Lower leg skin (tissue), 3 donors: Measurements from ENCODE around the gene PAGE1.

Experiments
- CTCF ChIP-seq, 3 donors: fragments of 450-650 bp; IDR thresholded peaks; one replicate each; pipeline ENCODE4 v1.5.1; 2016; ENCODE audit warnings: antibody characterized with exemption in 3 of 3, mild to moderate bottlenecking in 3 of 3, moderate library complexity in 2 of 3
- POLR2A ChIP-seq, 2 donors: fragments of 450-650 bp; IDR thresholded peaks; one replicate each; pipeline ENCODE4 v1.6.1; 2016 to 2017; ENCODE audit warnings: antibody characterized with exemption in 2 of 2, mild to moderate bottlenecking in 1 of 2, moderate library complexity in 1 of 2

GRCh38 chrX:49712577-49712976 is 16.8 kb upstream of the PAGE1 start:
- no peak for TF ChIP-seq CTCF (IDR thresholded peaks at IDR 0.05)
- TF ChIP-seq POLR2A (IDR thresholded peaks at IDR 0.05): no peak
